PFSK-1 (cell line): ENCODE data around the gene HS6ST1.

Source experiments
- POLR2AphosphoS5 ChIP-seq: IDR thresholded peaks from 2 replicates; pipeline ENCODE4 v1.6.1; 2012; ENCODE audit warnings: low read depth, mild to moderate bottlenecking, control low read depth, low read length, moderate library complexity
- TF ChIP-seq, protein P1 (sequence below), 2 experiments: IDR thresholded peaks; 2 replicates each; pipeline versions ENCODE4 v1.6.1 to v1.8.0; 2011 to 2012; ENCODE audit warnings: low read depth in 2 of 2, low read length in 2 of 2, control low read depth in 1 of 2, inconsistent platforms in 1 of 2, mild to moderate bottlenecking in 1 of 2, moderate library complexity in 1 of 2; ENCODE audit not compliant: insufficient read depth in 1 of 2

DNA sequence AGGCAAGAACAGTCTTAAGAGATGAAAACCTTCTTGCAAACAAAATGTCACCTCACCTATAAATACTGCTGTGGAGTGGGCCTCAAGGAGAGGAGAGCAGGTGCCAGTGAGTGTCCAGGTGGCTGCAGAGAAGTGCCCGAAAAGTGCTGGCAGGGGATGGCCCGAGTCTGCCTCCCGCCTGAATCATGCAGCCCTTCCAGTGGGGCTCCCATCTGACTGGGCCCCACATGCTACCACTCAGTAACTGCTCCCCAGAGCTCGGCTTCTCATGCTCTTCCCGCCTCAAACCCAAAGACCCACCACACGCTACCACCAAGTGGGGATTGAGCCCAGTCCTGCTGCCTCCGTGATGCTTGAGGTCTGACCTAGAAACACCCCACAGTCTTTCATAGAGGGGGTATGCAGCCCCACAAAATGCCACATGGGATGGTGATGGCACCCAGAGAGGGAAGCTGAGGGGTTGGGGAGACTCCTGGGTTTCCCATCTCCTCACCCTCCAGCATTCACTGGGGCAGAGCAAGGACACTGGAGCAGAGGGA is 7.4 kb downstream of the HS6ST1 start:
- no peak for TF ChIP-seq POLR2AphosphoS5
- TF ChIP-seq, protein P1, sequence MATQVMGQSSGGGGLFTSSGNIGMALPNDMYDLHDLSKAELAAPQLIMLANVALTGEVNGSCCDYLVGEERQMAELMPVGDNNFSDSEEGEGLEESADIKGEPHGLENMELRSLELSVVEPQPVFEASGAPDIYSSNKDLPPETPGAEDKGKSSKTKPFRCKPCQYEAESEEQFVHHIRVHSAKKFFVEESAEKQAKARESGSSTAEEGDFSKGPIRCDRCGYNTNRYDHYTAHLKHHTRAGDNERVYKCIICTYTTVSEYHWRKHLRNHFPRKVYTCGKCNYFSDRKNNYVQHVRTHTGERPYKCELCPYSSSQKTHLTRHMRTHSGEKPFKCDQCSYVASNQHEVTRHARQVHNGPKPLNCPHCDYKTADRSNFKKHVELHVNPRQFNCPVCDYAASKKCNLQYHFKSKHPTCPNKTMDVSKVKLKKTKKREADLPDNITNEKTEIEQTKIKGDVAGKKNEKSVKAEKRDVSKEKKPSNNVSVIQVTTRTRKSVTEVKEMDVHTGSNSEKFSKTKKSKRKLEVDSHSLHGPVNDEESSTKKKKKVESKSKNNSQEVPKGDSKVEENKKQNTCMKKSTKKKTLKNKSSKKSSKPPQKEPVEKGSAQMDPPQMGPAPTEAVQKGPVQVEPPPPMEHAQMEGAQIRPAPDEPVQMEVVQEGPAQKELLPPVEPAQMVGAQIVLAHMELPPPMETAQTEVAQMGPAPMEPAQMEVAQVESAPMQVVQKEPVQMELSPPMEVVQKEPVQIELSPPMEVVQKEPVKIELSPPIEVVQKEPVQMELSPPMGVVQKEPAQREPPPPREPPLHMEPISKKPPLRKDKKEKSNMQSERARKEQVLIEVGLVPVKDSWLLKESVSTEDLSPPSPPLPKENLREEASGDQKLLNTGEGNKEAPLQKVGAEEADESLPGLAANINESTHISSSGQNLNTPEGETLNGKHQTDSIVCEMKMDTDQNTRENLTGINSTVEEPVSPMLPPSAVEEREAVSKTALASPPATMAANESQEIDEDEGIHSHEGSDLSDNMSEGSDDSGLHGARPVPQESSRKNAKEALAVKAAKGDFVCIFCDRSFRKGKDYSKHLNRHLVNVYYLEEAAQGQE (IDR thresholded peaks at IDR 0.05; ENCODE audit: insufficient read depth in 1 of 2, low read depth in 2 of 2, low read length in 2 of 2) = no peak
